ENCODE measurements around the gene ROM1. TPM values are rescaled to one million over a fixed set of nuclear protein-coding genes. Genes with fewer than 3 reads are reported as not detected.
"Not testable (repeated sequence)": the region's sequence is repeated elsewhere in the genome, so short reads cannot be mapped to it uniquely, and the experiment has no call there.

Gene ROM1
- total RNA-seq, 2 donors from 2014 or later = 7.1 to 9.7 TPM

DNA sequence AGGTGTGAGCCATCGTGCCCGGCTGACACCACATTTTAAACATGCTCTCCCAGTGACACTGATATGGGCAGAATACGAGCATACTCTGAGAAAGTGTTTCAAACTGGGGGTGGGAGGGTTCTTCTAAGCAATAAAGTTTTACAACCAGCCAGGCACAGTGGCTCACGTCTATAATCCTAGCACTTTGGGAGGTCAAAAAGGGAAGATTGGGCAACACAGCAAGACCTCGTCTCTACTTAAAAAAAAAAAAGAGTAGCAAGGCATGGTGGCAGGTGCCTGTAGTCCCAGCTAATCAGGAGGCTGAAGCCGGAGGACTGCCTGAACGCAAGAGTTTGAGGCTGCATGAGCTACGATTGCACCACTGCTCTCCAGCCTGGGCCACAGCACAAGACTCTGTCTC lies 31.2 kb downstream of the ROM1 start:
- intact Hi-C loops (cut with DNase I) = no loop called here
- no peak for DNase-seq (ENCODE audit: low spot score)

DNA sequence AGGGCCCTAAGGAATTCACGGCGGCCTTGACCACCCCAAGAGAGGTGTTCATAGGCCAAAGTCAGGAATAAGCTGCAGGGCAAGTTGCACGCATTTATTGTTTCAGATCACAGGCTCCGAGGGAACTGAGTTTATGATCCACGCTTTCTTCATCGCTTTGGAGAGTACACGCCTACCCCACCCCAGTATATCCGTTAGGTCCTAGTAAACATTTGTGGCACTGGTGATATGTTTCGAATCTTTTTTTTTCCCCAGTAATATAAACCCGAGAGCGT lies 32.6 kb downstream of the ROM1 start:
- DNase-seq (ENCODE audit: low spot score) = no peak
- intact Hi-C loops (cut with DNase I) = no loop called here

DNA sequence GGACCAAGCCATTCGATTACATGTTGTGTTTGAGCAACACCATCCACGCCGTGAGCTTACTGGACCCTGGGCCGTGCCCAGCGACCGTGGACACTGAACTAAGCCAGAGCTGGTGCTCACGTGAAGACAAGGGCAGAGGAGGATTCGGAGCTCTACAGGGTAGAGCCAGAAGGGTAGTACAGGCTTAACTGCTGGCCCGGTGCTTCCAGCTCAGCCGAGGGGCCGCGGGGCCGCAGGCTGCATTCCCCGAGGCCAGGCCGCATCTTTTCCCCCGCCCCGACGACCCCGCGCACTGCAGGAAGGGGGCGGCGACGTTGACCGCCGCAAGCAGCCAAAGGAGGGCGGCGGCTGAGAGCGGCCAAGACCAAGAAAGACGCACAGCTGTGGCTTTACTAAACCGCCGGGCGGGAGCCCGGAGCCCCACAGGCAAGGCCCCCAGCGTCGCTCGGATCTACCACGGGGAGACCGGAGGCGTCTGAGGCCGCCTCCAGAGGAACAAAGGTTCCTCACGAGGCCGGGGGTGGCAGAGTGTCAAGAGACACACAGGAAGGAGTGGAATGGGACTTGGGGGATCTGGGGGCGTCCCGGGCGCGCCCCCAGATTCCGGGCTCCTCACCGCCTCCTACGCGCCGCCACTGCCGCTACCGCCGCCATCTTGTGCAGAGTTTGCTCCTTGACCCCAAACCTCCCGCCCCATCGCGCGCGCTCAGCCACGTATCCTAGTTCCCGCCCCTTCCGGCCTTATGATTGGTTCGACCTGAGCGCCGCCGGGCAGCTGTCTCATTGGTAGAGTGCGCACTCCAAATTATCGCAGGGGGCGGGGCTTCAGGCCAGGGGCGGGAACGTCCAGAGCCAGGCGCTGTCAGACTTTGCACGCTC lies 33.1 kb downstream of the ROM1 start, which contains the start of gene GANAB:
Gene GANAB (minus strand): TSS at position 668 of the 879 bp plus-strand sequence. CDS start 14 bp downstream, at position 654.
- peak; percentile 100 for DNase-seq (ENCODE audit: low spot score)
- intact Hi-C loops (cut with DNase I) = no loop called here

GRCh38 chr11:62646825-62647608 lies 34.0 kb downstream of the ROM1 start:
- intact Hi-C loops (cut with DNase I) = no loop called here
- DNase-seq (ENCODE audit: low spot score) = no peak

- no peak for DNase-seq (ENCODE audit: low spot score)
- intact Hi-C loops (cut with DNase I) = no loop called here
Measured at GRCh38 chr11:62647609-62648005, 34.5 kb downstream of the ROM1 start.

GRCh38 chr11:62648185-62648966 lies 35.3 kb downstream of the ROM1 start:
- no peak for DNase-seq (ENCODE audit: low spot score)
- intact Hi-C loops (cut with DNase I) = no loop called here

DNA sequence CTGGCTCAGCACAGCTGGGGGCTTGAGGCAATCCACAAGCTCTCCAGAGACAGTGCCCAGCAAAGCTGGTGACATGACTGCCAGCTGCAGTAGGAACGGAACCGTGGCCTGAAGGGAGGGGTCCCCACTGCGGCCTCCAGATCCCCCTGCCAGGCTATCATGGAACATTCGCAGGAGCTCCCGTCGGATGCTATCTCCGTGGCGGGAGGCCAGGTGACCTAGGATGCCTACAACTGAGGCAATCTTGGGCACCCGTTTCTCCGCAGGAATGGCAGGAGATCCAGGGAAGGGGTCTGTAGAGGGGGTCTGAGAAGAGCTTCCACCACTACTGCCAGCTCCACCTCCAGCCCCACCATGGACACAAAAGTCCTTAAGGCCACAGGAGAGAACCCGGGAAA lies 35.9 kb downstream of the ROM1 start:
- no peak for DNase-seq (ENCODE audit: low spot score)
- intact Hi-C loops (cut with DNase I) = no loop called here

DNA sequence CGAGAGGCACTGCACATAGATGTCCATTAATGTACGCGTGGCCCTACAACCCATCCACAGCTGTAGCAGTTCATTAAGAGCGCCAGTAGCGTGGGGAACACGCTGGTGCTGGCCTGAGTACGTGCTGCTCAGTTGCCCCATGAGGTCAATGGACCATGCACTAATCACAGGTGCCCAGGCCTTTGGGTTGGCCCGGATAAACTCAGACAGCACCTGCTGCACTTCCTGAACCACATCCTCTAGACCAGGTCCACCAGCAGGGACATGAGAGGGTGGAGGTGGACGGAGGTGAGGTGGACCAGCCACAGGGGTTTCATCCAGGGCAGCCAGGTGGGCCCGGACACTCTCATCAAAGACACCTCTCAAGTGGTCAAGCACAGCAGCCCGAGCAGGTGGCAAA lies 36.4 kb downstream of the ROM1 start:
- DNase-seq (ENCODE audit: low spot score) = no peak
- intact Hi-C loops (cut with DNase I) = no loop called here

DNA sequence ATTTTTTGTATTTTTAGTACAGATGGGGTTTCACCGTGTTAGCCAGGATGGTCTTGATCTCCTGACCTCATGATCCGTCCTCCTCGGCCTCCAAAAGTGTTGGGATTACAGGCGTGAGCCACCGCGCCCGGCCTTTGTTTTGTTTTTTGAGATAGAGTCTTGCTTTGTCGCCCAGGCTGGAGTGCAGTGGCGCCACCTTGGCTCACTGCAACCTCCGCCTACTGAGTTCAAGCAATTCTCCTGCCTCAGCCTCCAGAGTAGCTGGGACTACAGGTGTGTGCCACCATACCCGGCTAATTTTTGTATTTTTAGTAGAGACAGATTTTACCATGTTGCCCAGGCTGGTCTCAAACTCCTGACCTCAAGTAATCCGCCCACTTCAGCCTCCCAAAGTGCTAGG lies 37.2 kb downstream of the ROM1 start:
- DNase-seq (ENCODE audit: low spot score); intact Hi-C loops (cut with DNase I): not testable (repeated sequence)

GRCh38 chr11:62652161-62653006 lies 39.3 kb downstream of the ROM1 start:
- intact Hi-C loops (cut with DNase I) = no loop called here
- no peak for DNase-seq (ENCODE audit: low spot score)

DNA sequence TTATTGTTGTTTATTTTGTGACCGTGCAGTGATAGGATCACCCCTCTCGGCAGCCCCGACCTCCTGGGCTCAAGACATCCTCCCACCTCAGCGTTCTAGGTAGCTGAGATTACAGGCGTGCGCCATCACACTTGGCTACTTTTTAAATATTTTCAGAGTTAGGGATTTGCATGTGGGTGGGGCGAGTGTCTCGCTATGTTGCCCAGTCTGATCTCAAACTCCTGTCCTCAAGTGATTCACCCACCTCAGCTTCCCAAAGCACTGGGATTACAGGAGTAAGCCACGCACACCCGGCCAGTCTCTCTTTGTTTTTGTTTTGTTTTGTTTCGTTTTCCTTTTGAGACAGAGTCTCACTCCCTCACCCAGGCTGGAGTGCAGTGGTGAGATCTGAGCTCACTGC lies 41.2 kb downstream of the ROM1 start:
- intact Hi-C loops (cut with DNase I) = no loop called here
- DNase-seq (ENCODE audit: low spot score) = no peak

DNA sequence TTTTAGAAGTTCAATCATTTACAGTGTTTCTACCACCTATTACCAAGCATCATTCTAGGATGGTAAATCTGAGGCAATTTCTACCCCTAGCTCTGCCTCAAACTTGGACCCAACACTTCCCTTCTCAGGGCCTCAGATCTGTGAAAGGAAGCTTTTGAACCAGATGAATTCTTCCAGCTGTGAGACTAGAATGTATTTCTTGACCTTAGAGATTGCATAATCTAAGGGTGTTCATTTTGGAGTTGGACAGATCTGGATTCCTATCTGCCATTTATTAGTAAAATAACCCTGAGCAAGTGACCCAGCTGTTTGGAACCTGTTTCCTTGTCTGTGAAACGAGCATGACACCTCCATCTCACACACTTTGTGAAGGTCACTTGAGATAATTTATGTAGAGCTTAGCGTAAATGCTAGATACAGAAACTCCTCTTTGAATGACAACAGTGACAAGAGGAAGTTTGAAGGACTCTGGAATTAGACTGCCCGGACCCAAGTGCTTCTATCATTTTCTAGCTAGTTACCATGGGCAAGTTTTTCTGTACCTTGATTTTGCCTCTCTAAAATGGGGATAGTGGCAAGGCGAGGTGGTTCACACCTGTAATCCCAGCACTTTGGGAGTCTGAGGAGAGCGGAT lies 43.9 kb downstream of the ROM1 start:
- no peak for DNase-seq (ENCODE audit: low spot score)
- intact Hi-C loops (cut with DNase I) = no loop called here

GRCh38 chr11:62664405-62665074 lies 51.5 kb downstream of the ROM1 start:
- peak; percentile 85 for DNase-seq (ENCODE audit: low spot score)
- intact Hi-C loops (cut with DNase I) = no loop called here

Small RNA genes within 50 kb of the gene (microRNA-seq; reads per million reads assigned to microRNA genes)
- gene MIR6747 (ENCODE audit: borderline microRNAs expressed in 2 of 2) = 0.26 to 0.32 reads per million in 2 donors

Other genes with a start within 250 kb of the ROM1 start
- not detected for gene SCGB1A1, start 194.2 kb upstream of the ROM1 start, total RNA-seq
- 100 to 1,000 TPM; 938 to 955 TPM for gene AHNAK, start 66.5 kb upstream of the ROM1 start, total RNA-seq
- 100 to 1,000 TPM; 706 to 749 TPM for gene EEF1G, start 39.4 kb upstream of the ROM1 start, total RNA-seq
- 10 to 100 TPM; 10.7 to 14.1 TPM for gene TUT1, start 21.7 kb upstream of the ROM1 start, total RNA-seq
- 10 to 100 TPM; 56.5 to 67.2 TPM for gene MTA2, start 11.4 kb upstream of the ROM1 start, total RNA-seq
- gene EML3, start 482 bp upstream of the ROM1 start, total RNA-seq = 10 to 100 TPM; 58.7 to 63.8 TPM
- 10 to 100 TPM; 23.7 to 26.6 TPM for gene B3GAT3, start 8.7 kb downstream of the ROM1 start, total RNA-seq
- gene GANAB, start 33.4 kb downstream of the ROM1 start, total RNA-seq = 100 to 1,000 TPM; 206 to 240 TPM
- gene INTS5, start 40.0 kb downstream of the ROM1 start, total RNA-seq = 10 to 100 TPM; 10.6 to 10.9 TPM
- gene C11orf98, start 52.0 kb downstream of the ROM1 start, total RNA-seq = 10 to 100 TPM; 27.4 to 35.9 TPM
- 10 to 100 TPM in 1 of 2 donors, 1 to 10 TPM in 1; 8.5 to 10.5 TPM for gene CSKMT, start 52.1 kb downstream of the ROM1 start, total RNA-seq
- 1 to 10 TPM; 3.6 to 3.7 TPM for gene UQCC3, start 58.4 kb downstream of the ROM1 start, total RNA-seq
- 1 to 10 TPM; 3.7 to 5.1 TPM for gene LBHD1, start 59.0 kb downstream of the ROM1 start, total RNA-seq
- gene UBXN1, start 65.8 kb downstream of the ROM1 start, total RNA-seq = 10 to 100 TPM; 74.8 to 76.1 TPM
- gene LRRN4CL, start 76.3 kb downstream of the ROM1 start, total RNA-seq = 10 to 100 TPM; 13.9 to 14.8 TPM
- 10 to 100 TPM; 30.6 to 54.8 TPM for gene BSCL2, start 94.2 kb downstream of the ROM1 start, total RNA-seq
- not detected for gene GNG3, start 94.4 kb downstream of the ROM1 start, total RNA-seq
- 10 to 100 TPM; 45.5 to 45.9 TPM for gene HNRNPUL2, start 114.2 kb downstream of the ROM1 start, total RNA-seq
- gene TTC9C, start 115.2 kb downstream of the ROM1 start, total RNA-seq = 10 to 100 TPM; 19.0 to 20.6 TPM
- 10 to 100 TPM in 1 of 2 donors, 1 to 10 TPM in 1; 6.2 to 12.3 TPM for gene ZBTB3, start 140.9 kb downstream of the ROM1 start, total RNA-seq
- 10 to 100 TPM; 39.7 to 50.9 TPM for gene POLR2G, start 148.3 kb downstream of the ROM1 start, total RNA-seq
- gene TAF6L, start 158.1 kb downstream of the ROM1 start, total RNA-seq = 10 to 100 TPM; 11.3 to 12.9 TPM
- 10 to 100 TPM; 23.7 to 33.0 TPM for gene TMEM179B, start 174.1 kb downstream of the ROM1 start, total RNA-seq
- 1 to 10 TPM; 8.9 to 10.0 TPM for gene TMEM223, start 178.7 kb downstream of the ROM1 start, total RNA-seq
- 10 to 100 TPM; 53.0 to 58.1 TPM for gene NXF1, start 192.2 kb downstream of the ROM1 start, total RNA-seq
- gene STX5, start 218.8 kb downstream of the ROM1 start, total RNA-seq = 10 to 100 TPM; 32.8 to 34.0 TPM
- gene TEX54, start 219.6 kb downstream of the ROM1 start, total RNA-seq = not detected
- gene WDR74, start 226.3 kb downstream of the ROM1 start, total RNA-seq = 10 to 100 TPM; 38.5 to 45.6 TPM

All from posterior vena cava (tissue), 2 donors.